MM.1S (cell line): ENCODE results near the gene TPM1.

ENCODE experiments used
- CTCF ChIP-seq: fragments of 300-600 bp; sonication (generic); IDR thresholded peaks from 2 replicates; pipeline ENCODE4 v1.5.1; 2016; ENCODE audit warnings: antibody characterized with exemption, low read length, mixed read lengths
- EZH2 ChIP-seq: fragments of 300-600 bp; sonication (generic); optimal IDR thresholded peaks from 2 replicates; pipeline ENCODE3; 2017; ENCODE audit warnings: low read depth, mild to moderate bottlenecking, antibody characterized with exemption, low read length, mixed read lengths
- EZH2phosphoT487 ChIP-seq: fragments of 300-600 bp; sonication (generic); IDR thresholded peaks from 2 replicates; pipeline ENCODE4 v1.6.1; 2018; ENCODE audit warnings: antibody characterized with exemption, low read length

- TF ChIP-seq CTCF (no peak), EZH2 (no peak), EZH2phosphoT487 (no peak)
Measured at GRCh38 chr15:63094495-63094931, 52.0 kb downstream of the TPM1 start.
